Chondrocyte (in vitro differentiated cells): ENCODE results near the gene PDZD7. TPM values are rescaled to one million over a fixed set of nuclear protein-coding genes. Genes with fewer than 3 reads are reported as not detected.

Experiments
- DNase-seq: peaks from one replicate; pipeline ENCODE4 v3.0.0; 2021; ENCODE audit warnings: mixed read lengths, low spot score
- H3K27ac Mint-ChIP-seq: one replicate; pipeline ENCODE4 v1.8.0; 2021; ENCODE audit warnings: mild to moderate bottlenecking, moderate library complexity, mixed read lengths; ENCODE audit not compliant: unreplicated experiment
- H3K27me3 Mint-ChIP-seq: 2 replicates; pipeline ENCODE4 v1.8.0; 2021; ENCODE audit warnings: low read depth, mixed read lengths
- H3K36me3 Mint-ChIP-seq: 2 replicates; pipeline ENCODE4 v1.8.0; 2021; ENCODE audit warnings: low read depth, mixed read lengths
- H3K4me1 Mint-ChIP-seq: 2 replicates; pipeline ENCODE4 v1.8.0; 2021; ENCODE audit warnings: low read depth, mild to moderate bottlenecking, mixed read lengths
- H3K4me3 Mint-ChIP-seq: one replicate; pipeline ENCODE4 v1.8.0; 2021; ENCODE audit warnings: mild to moderate bottlenecking, moderate library complexity, mixed read lengths; ENCODE audit not compliant: unreplicated experiment
- H3K9me3 Mint-ChIP-seq: 2 replicates; pipeline ENCODE4 v1.8.0; 2021; ENCODE audit warnings: low read depth, mixed read lengths
- microRNA-seq: library from miRNA; unstranded; fragments of <30 nt; microRNA quantifications from one replicate; pipeline ENCODE4 v1.2.0, GENCODE V29; 2020; ENCODE audit warnings: borderline number of aligned reads
- total RNA-seq: library from RNA; stranded (reverse); gene quantifications from 3 replicates; pipeline ENCODE4 v1.2.1, GENCODE V29; 2021
- TF ChIP-seq, protein P1 (sequence below): fragments of 200-600 bp; sonication (generic); IDR thresholded peaks from 2 replicates; pipeline ENCODE4 v1.5.0; 2021; ENCODE audit warnings: antibody characterized with exemption, mild to moderate bottlenecking, moderate library complexity

Gene PDZD7
- total RNA-seq, 1 donor from 2014 or later = 1.8 TPM

DNA sequence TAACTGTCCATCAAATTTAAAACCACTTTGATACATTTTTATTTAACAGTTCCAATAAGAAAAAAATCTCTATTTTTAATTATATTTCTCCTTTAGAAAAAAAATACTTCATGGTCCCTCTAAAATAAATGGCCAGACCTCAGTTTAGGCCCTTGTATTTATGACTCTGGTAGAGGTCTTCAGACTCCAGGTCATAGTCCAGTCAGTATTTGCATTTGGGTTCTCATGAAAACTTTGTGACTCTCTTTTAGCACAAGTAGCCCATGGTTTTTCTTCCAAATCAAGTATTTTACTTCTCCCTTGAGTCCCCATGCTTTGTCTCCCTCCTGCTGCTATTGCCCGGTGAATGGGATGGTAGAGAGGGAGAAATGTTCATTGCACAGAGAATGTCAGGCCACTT lies 67.1 kb downstream of the PDZD7 start:
- peaks cover 11% of the 10 kb centered on the region for H3K4me1 Mint-ChIP-seq
- no peak for DNase-seq
- H3K9me3 Mint-ChIP-seq = no peaks in the 10 kb centered on the region
- TF ChIP-seq, protein P1, sequence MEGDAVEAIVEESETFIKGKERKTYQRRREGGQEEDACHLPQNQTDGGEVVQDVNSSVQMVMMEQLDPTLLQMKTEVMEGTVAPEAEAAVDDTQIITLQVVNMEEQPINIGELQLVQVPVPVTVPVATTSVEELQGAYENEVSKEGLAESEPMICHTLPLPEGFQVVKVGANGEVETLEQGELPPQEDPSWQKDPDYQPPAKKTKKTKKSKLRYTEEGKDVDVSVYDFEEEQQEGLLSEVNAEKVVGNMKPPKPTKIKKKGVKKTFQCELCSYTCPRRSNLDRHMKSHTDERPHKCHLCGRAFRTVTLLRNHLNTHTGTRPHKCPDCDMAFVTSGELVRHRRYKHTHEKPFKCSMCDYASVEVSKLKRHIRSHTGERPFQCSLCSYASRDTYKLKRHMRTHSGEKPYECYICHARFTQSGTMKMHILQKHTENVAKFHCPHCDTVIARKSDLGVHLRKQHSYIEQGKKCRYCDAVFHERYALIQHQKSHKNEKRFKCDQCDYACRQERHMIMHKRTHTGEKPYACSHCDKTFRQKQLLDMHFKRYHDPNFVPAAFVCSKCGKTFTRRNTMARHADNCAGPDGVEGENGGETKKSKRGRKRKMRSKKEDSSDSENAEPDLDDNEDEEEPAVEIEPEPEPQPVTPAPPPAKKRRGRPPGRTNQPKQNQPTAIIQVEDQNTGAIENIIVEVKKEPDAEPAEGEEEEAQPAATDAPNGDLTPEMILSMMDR = no peak
- H3K36me3 Mint-ChIP-seq = peaks cover 23% of the 10 kb centered on the region
- no peak overlapping the region for H3K4me3 Mint-ChIP-seq
- H3K27me3 Mint-ChIP-seq = no peaks in the 10 kb centered on the region
- H3K27ac Mint-ChIP-seq = no peak overlapping the region

DNA sequence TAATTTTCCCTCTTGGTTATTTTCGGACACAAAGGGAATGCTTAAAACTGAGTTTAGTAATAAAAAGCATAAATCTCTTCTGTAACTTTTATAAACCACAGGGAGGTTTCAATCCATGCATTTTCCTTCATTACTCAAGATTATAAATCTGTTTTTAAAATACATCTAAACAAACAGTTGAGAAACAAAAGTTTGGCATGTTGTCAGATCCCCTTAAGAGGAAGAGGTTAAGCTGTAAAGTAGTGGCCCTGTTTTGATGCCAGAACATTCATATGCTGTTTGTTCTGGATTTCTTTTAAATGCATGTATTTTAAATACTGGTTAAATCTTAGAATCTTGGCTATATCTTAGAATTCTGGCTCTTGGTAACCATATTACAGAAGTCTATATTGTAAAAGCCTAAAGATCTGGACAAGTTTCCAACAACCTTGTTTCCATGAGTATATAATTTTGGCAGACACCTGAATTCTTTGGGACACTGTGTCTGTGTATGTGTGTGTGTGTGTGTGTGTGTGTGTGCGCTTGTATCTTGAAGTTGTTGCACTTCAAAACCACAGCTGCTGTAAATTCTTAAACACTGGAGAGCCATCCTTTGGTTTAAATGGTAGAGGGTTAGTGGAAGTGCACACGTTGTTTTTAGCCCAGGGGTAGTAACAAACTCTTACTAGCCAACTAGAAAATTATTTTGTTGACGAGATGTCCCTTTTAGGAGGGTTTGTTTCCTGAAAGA lies 68.4 kb downstream of the PDZD7 start:
- Mint-ChIP-seq H3K4me1 (peaks cover 5% of the 10 kb centered on the region), H3K27ac (no peak overlapping the region), H3K36me3 (peaks cover 25% of the 10 kb centered on the region), H3K9me3 (no peaks in the 10 kb centered on the region), H3K4me3 (no peak overlapping the region), H3K27me3 (no peaks in the 10 kb centered on the region)
- no peak for DNase-seq
- TF ChIP-seq, protein P1 = no peak

DNA sequence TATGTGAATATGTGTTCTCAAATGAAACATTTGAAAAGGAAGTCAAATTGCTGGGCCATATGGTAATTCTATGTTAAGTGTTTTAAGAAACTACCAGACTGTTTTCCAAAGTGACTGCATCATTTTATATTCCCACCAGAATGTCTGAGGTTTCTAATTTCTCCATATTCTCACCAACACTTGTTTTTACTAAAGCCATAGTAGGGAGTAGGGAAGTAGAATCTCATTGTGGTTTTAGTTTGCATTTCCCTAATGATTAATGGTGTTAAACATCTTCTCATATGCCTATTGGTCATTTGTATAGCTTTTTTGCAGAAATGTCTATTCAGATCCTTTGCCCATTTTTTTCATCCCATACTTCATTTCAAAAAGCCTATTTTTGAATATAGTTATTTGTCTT lies 70.7 kb downstream of the PDZD7 start:
- peaks cover 29% of the 10 kb centered on the region for H3K36me3 Mint-ChIP-seq

More for the DNA sequence above, 70.7 kb downstream of the PDZD7 start:
- no peaks in the 10 kb centered on the region for H3K27me3 Mint-ChIP-seq
- H3K9me3 Mint-ChIP-seq = no peaks in the 10 kb centered on the region
- peaks cover 5% of the 10 kb centered on the region for H3K4me1 Mint-ChIP-seq
- no peak overlapping the region for H3K27ac Mint-ChIP-seq
- no peak overlapping the region for H3K4me3 Mint-ChIP-seq
- TF ChIP-seq, protein P1 = no peak
- no peak for DNase-seq

Small RNA genes within 50 kb of the gene (microRNA-seq; reads per million reads assigned to microRNA genes)
- not detected for gene MIR608

Other genes starting within 250 kb of the PDZD7 start
- gene SLF2, start 118.2 kb downstream of the PDZD7 start, total RNA-seq = 17.8 to 28.1 TPM (median 20.6 TPM) in 3 replicates
- gene SEMA4G, start 61.6 kb downstream of the PDZD7 start, total RNA-seq = 4.8 to 8.0 TPM (median 7.9 TPM) in 3 replicates
- 54.0 to 74.1 TPM (median 57.3 TPM) in 3 replicates for gene MRPL43, start 43.6 kb downstream of the PDZD7 start, total RNA-seq
- 4.8 to 6.6 TPM (median 5.4 TPM) in 3 replicates for gene TWNK, start 43.6 kb downstream of the PDZD7 start, total RNA-seq
- 58.9 to 80.7 TPM (median 79.4 TPM) in 3 replicates for gene LZTS2, start 31.3 kb downstream of the PDZD7 start, total RNA-seq
- gene SFXN3, start 105 bp upstream of the PDZD7 start, total RNA-seq = 92.4 to 101 TPM (median 96.9 TPM) in 3 replicates
- 18.9 to 43.4 TPM (median 19.8 TPM) in 3 replicates for gene KAZALD1, start 30.9 kb upstream of the PDZD7 start, total RNA-seq
- not detected in 3 replicates for gene TLX1, start 100.2 kb upstream of the PDZD7 start, total RNA-seq
- not detected in 3 replicates for gene LBX1, start 198.3 kb upstream of the PDZD7 start, total RNA-seq